ENCODE data around the gene HIVEP3.

The HIVEP3 gene

DNA sequence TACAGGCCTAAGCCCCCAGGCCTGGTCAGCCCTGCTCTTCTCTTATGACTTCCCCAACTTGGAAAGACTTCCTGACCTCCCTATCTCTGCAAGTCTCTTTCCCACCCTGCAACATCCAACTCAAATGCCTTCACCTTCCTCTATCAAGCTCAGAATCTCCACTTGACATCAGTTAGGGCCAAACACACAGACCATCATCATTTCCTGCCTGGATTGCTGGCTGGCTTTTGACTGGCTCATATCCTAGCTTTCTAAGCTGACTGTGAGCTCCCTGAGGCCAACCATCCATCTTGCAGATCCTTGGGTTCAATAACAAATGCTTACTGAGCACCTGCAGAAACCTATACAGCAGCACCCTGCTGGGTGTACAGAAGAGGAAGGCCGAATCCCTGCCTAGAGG is 296.9 kb downstream of the HIVEP3 start:
- Histone ChIP-seq H3K9ac (ENCODE audit: low read depth in 1 of 2, low read length in 2 of 2) (no peak overlapping the region), H3K4me1 (ENCODE audit: control insufficient read depth in 1 of 2, insufficient read depth in 2 of 2, low read length in 2 of 2) (peaks cover 0 to 22% of the 10 kb centered on the region in 2 donors), H3K27ac (ENCODE audit: low read depth, low read length) (no peak overlapping the region), H3K27me3 (ENCODE audit: control insufficient read depth in 1 of 2, insufficient read depth in 2 of 2, low read length in 2 of 2) (no peaks in the 10 kb centered on the region), H3K9me3 (ENCODE audit: control insufficient read depth in 1 of 2, low read length in 2 of 2) (no peaks in the 10 kb centered on the region), H3K4me3 (ENCODE audit: low read depth in 1 of 2, low read length in 2 of 2) (no peak overlapping the region), H3K36me3 (ENCODE audit: control insufficient read depth in 1 of 2, insufficient read depth in 2 of 2, low read length in 2 of 2) (no peaks in the 10 kb centered on the region)

GRCh38 chr1:41621256-41621655 is 297.5 kb downstream of the HIVEP3 start:
- H3K27me3 ChIP-seq (ENCODE audit: control insufficient read depth in 1 of 2, insufficient read depth in 2 of 2, low read length in 2 of 2) = no peaks in the 10 kb centered on the region
- no peaks in the 10 kb centered on the region for H3K36me3 ChIP-seq (ENCODE audit: control insufficient read depth in 1 of 2, insufficient read depth in 2 of 2, low read length in 2 of 2)
- no peak overlapping the region for H3K4me3 ChIP-seq (ENCODE audit: low read depth in 1 of 2, low read length in 2 of 2)
- H3K9me3 ChIP-seq (ENCODE audit: control insufficient read depth in 1 of 2, low read length in 2 of 2) = no peaks in the 10 kb centered on the region
- no peak overlapping the region for H3K9ac ChIP-seq (ENCODE audit: low read depth in 1 of 2, low read length in 2 of 2)
- no peak overlapping the region for H3K27ac ChIP-seq (ENCODE audit: low read depth, low read length)
- H3K4me1 ChIP-seq (ENCODE audit: control insufficient read depth in 1 of 2, insufficient read depth in 2 of 2, low read length in 2 of 2) = peaks cover 0 to 22% of the 10 kb centered on the region in 2 donors

DNA sequence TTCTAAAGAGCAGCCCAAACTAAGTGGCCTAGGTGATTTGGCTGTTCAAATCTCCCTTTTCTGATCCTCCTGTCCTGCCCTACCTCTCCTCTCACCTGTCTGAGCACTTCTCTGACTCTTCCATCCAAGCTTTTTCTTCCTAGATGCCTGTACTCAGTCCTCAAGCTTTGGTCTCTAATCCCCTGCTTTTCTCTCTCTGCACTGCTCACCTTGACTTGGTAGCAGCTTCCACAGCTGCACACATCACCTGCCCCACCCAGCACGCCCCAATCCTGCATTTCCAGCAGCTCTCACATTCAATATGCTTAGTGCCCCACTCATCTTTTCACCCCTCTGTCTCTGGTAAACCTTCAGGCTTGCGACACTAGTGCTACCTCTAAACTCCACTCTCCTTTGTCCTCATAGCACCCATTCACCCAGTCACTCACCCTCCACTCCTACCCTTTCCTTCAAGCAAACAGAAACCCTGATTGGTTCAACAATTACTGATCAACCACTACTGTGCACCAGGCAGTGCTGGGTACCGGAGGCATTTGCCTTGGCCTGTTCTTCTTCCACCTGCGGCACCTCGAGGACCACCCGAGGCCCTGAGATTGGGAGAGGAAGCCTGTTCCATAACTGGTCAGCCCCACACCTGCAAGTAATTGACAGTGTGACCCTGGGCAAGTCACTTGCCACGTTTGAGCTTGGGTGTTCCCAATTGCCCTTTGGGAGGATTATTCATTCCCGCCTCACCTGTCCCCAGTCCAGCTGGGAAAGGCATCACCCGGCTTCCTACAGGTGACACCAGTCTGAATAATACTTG is 298.2 kb downstream of the HIVEP3 start:
- peaks cover 0 to 22% of the 10 kb centered on the region in 2 donors for H3K4me1 ChIP-seq (ENCODE audit: control insufficient read depth in 1 of 2, insufficient read depth in 2 of 2, low read length in 2 of 2)
- H3K27me3 ChIP-seq (ENCODE audit: control insufficient read depth in 1 of 2, insufficient read depth in 2 of 2, low read length in 2 of 2) = no peaks in the 10 kb centered on the region
- H3K36me3 ChIP-seq (ENCODE audit: control insufficient read depth in 1 of 2, insufficient read depth in 2 of 2, low read length in 2 of 2) = no peaks in the 10 kb centered on the region
- no peak overlapping the region for H3K9ac ChIP-seq (ENCODE audit: low read depth in 1 of 2, low read length in 2 of 2)
- no peak overlapping the region for H3K4me3 ChIP-seq (ENCODE audit: low read depth in 1 of 2, low read length in 2 of 2)
- H3K9me3 ChIP-seq (ENCODE audit: control insufficient read depth in 1 of 2, low read length in 2 of 2) = no peaks in the 10 kb centered on the region
- H3K27ac ChIP-seq (ENCODE audit: low read depth, low read length) = no peak overlapping the region

DNA sequence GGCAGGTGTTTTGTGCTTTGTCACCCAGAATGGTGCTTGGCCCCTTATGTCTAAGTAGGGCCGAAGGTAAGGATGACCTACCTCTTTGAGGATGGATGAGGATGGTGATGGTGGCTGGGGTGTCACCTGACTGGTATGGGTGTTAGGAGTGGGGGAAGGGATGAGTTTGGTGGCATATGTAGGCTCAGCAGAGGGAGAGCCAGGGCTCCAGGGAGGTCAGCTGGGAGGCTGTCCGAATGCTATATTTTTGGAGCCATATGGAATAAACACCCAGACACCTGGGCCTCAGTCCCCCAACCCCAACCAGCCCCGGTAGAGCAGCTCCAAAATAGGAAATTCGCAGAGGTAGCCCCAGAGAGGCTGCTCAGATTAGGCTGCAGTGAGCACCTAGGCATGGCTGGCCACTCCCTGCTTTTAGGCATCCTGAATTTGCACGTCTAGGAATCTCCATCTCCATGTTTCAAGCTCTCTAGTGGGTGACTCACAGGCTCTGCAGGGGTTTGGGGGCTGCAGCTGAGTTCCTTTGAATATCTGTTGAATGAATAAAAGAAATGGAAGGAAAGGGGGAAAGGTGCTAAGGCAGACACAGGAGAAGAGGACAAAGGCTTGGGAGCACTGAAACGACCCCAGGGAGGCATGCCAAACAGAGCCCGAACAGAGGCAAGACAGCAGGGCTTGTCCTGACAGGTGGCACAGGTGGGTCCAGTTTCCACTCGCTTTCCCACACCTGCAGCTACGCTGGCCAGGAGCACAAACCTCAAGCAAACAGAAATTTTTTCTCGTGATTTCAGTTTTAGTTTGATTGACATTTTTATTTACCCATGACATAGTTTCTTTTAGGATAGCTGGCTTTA is 299.0 kb downstream of the HIVEP3 start:
- H3K9ac ChIP-seq (ENCODE audit: low read depth in 1 of 2, low read length in 2 of 2) = no peak overlapping the region
- H3K36me3 ChIP-seq (ENCODE audit: control insufficient read depth in 1 of 2, insufficient read depth in 2 of 2, low read length in 2 of 2) = no peaks in the 10 kb centered on the region
- no peak overlapping the region for H3K27ac ChIP-seq (ENCODE audit: low read depth, low read length)
- no peaks in the 10 kb centered on the region for H3K9me3 ChIP-seq (ENCODE audit: control insufficient read depth in 1 of 2, low read length in 2 of 2)
- no peaks in the 10 kb centered on the region for H3K27me3 ChIP-seq (ENCODE audit: control insufficient read depth in 1 of 2, insufficient read depth in 2 of 2, low read length in 2 of 2)
- peaks cover 0 to 22% of the 10 kb centered on the region in 2 donors for H3K4me1 ChIP-seq (ENCODE audit: control insufficient read depth in 1 of 2, insufficient read depth in 2 of 2, low read length in 2 of 2)
- no peak overlapping the region for H3K4me3 ChIP-seq (ENCODE audit: low read depth in 1 of 2, low read length in 2 of 2)

- Histone ChIP-seq H3K9me3 (ENCODE audit: control insufficient read depth in 1 of 2, low read length in 2 of 2) (no peaks in the 10 kb centered on the region), H3K27me3 (ENCODE audit: control insufficient read depth in 1 of 2, insufficient read depth in 2 of 2, low read length in 2 of 2) (no peaks in the 10 kb centered on the region), H3K36me3 (ENCODE audit: control insufficient read depth in 1 of 2, insufficient read depth in 2 of 2, low read length in 2 of 2) (no peaks in the 10 kb centered on the region), H3K27ac (ENCODE audit: low read depth, low read length) (no peak overlapping the region), H3K4me1 (ENCODE audit: control insufficient read depth in 1 of 2, insufficient read depth in 2 of 2, low read length in 2 of 2) (peaks cover 0 to 22% of the 10 kb centered on the region in 2 donors), H3K4me3 (ENCODE audit: low read depth in 1 of 2, low read length in 2 of 2) (no peak overlapping the region), H3K9ac (ENCODE audit: low read depth in 1 of 2, low read length in 2 of 2) (no peak overlapping the region)
Observed at GRCh38 chr1:41618871-41619270, 299.9 kb downstream of the HIVEP3 start.

DNA sequence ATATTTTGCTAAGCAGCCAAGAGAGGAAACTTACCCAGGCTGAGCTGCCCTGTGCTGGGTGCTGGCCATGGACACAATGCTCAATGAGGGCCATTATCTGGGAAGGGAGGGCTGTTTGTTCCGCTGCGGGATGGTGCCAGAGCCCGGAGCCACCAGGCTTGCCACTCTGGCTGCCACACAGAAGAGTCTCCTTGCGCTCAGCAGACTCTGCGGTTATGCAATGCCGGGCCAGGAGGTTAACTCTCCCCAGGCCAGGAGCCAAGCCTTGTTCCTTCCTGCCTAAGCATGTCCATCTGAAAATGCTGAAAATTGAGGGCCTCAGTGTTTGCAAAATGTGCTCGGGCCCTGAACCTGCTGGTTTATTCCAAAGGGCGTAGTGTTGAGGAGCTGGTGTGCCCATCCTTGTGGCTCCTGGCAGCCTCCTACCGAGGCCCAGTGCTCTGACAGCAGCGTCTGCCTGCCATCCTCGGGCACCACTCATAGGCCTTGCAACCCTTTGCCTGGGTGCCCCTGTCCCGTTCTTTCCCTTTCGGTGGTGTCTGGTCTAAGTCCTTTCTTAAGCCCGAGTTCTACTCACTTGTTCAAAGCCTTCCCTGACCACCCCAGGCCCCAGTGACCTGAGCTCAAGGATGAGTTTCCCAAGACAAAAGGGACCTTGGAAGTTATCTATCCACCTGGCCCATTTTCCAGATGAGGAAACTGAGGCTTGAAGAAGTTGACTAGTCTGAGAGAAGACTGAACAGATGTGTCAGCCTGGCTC is 300.5 kb downstream of the HIVEP3 start:
- no peaks in the 10 kb centered on the region for H3K36me3 ChIP-seq (ENCODE audit: control insufficient read depth in 1 of 2, insufficient read depth in 2 of 2, low read length in 2 of 2)
- H3K9me3 ChIP-seq (ENCODE audit: control insufficient read depth in 1 of 2, low read length in 2 of 2) = no peaks in the 10 kb centered on the region
- H3K27ac ChIP-seq (ENCODE audit: low read depth, low read length) = no peak overlapping the region
- H3K27me3 ChIP-seq (ENCODE audit: control insufficient read depth in 1 of 2, insufficient read depth in 2 of 2, low read length in 2 of 2) = no peaks in the 10 kb centered on the region
- H3K4me1 ChIP-seq (ENCODE audit: control insufficient read depth in 1 of 2, insufficient read depth in 2 of 2, low read length in 2 of 2) = peaks cover 0 to 18% of the 10 kb centered on the region in 2 donors
- no peak overlapping the region for H3K4me3 ChIP-seq (ENCODE audit: low read depth in 1 of 2, low read length in 2 of 2)
- no peak overlapping the region for H3K9ac ChIP-seq (ENCODE audit: low read depth in 1 of 2, low read length in 2 of 2)

GRCh38 chr1:41617336-41617735 is 301.4 kb downstream of the HIVEP3 start:
- peaks cover 0 to 10% of the 10 kb centered on the region in 2 donors for H3K4me1 ChIP-seq (ENCODE audit: control insufficient read depth in 1 of 2, insufficient read depth in 2 of 2, low read length in 2 of 2)
- H3K27me3 ChIP-seq (ENCODE audit: control insufficient read depth in 1 of 2, insufficient read depth in 2 of 2, low read length in 2 of 2) = no peaks in the 10 kb centered on the region
- no peaks in the 10 kb centered on the region for H3K9me3 ChIP-seq (ENCODE audit: control insufficient read depth in 1 of 2, low read length in 2 of 2)
- no peak overlapping the region for H3K27ac ChIP-seq (ENCODE audit: low read depth, low read length)
- H3K4me3 ChIP-seq (ENCODE audit: low read depth in 1 of 2, low read length in 2 of 2) = no peak overlapping the region
- H3K9ac ChIP-seq (ENCODE audit: low read depth in 1 of 2, low read length in 2 of 2) = no peak overlapping the region
- H3K36me3 ChIP-seq (ENCODE audit: control insufficient read depth in 1 of 2, insufficient read depth in 2 of 2, low read length in 2 of 2) = no peaks in the 10 kb centered on the region

GRCh38 chr1:41616563-41616962 is 302.2 kb downstream of the HIVEP3 start:
- no peaks in the 10 kb centered on the region for H3K9me3 ChIP-seq (ENCODE audit: control insufficient read depth in 1 of 2, low read length in 2 of 2)
- no peak overlapping the region for H3K4me3 ChIP-seq (ENCODE audit: low read depth in 1 of 2, low read length in 2 of 2)
- no peak overlapping the region for H3K27ac ChIP-seq (ENCODE audit: low read depth, low read length)
- H3K36me3 ChIP-seq (ENCODE audit: control insufficient read depth in 1 of 2, insufficient read depth in 2 of 2, low read length in 2 of 2) = no peaks in the 10 kb centered on the region
- no peak overlapping the region for H3K9ac ChIP-seq (ENCODE audit: low read depth in 1 of 2, low read length in 2 of 2)
- H3K27me3 ChIP-seq (ENCODE audit: control insufficient read depth in 1 of 2, insufficient read depth in 2 of 2, low read length in 2 of 2) = no peaks in the 10 kb centered on the region
- peaks cover 0 to 6% of the 10 kb centered on the region in 2 donors for H3K4me1 ChIP-seq (ENCODE audit: control insufficient read depth in 1 of 2, insufficient read depth in 2 of 2, low read length in 2 of 2)

DNA sequence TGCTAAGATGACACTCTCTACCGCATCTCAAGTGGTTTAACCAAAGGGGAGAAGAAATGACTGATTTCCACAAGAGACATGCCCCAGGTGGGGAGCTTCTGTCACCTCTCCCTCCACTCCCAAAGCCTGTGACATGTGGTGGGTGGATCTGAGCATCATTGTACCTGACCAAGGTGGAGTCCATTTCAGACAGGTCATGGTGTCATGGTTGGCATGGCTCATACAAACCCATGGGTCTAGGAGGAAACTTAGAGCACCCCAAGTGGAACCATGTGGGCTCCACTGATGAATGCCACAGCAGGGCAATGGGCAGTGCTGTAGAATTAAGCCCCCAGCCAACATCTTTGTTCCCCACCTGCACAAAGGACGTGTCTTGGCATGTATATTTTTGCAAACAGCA is 302.7 kb downstream of the HIVEP3 start:
- no peak overlapping the region for H3K9ac ChIP-seq (ENCODE audit: low read depth in 1 of 2, low read length in 2 of 2)

GRCh38 chr1:41615316-41615715 is 303.4 kb downstream of the HIVEP3 start:
- no peaks in the 10 kb centered on the region for H3K27me3 ChIP-seq (ENCODE audit: control insufficient read depth in 1 of 2, insufficient read depth in 2 of 2, low read length in 2 of 2)
- no peak overlapping the region for H3K9ac ChIP-seq (ENCODE audit: low read depth in 1 of 2, low read length in 2 of 2)
- no peak overlapping the region for H3K4me3 ChIP-seq (ENCODE audit: low read depth in 1 of 2, low read length in 2 of 2)
- H3K27ac ChIP-seq (ENCODE audit: low read depth, low read length) = no peak overlapping the region
- H3K9me3 ChIP-seq (ENCODE audit: control insufficient read depth in 1 of 2, low read length in 2 of 2) = no peaks in the 10 kb centered on the region
- no peaks in the 10 kb centered on the region for H3K36me3 ChIP-seq (ENCODE audit: control insufficient read depth in 1 of 2, insufficient read depth in 2 of 2, low read length in 2 of 2)
- H3K4me1 ChIP-seq (ENCODE audit: control insufficient read depth in 1 of 2, insufficient read depth in 2 of 2, low read length in 2 of 2) = peaks cover 4 to 6% of the 10 kb centered on the region in 2 donors

More for the DNA sequence above, 302.7 kb downstream of the HIVEP3 start:
- Histone ChIP-seq H3K4me3 (ENCODE audit: low read depth in 1 of 2, low read length in 2 of 2) (no peak overlapping the region), H3K36me3 (ENCODE audit: control insufficient read depth in 1 of 2, insufficient read depth in 2 of 2, low read length in 2 of 2) (no peaks in the 10 kb centered on the region), H3K9me3 (ENCODE audit: control insufficient read depth in 1 of 2, low read length in 2 of 2) (no peaks in the 10 kb centered on the region), H3K4me1 (ENCODE audit: control insufficient read depth in 1 of 2, insufficient read depth in 2 of 2, low read length in 2 of 2) (peaks cover 2 to 6% of the 10 kb centered on the region in 2 donors), H3K27me3 (ENCODE audit: control insufficient read depth in 1 of 2, insufficient read depth in 2 of 2, low read length in 2 of 2) (no peaks in the 10 kb centered on the region), H3K27ac (ENCODE audit: low read depth, low read length) (no peak overlapping the region)

Measured in duodenal mucosa (tissue), 2 donors.